ENCODE measurements around the gene POLE. TPM values are rescaled to one million over a fixed set of nuclear protein-coding genes. Genes with fewer than 3 reads are reported as not detected.

The POLE gene
- total and polyA plus RNA-seq, 2 experiments from 2014 or later: 19.3 to 46.1 TPM

- Histone ChIP-seq H3K4me1 (ENCODE audit: low read depth) (no peaks in the 10 kb centered on the region), H3K27ac (no peak overlapping the region), H3K9me3 (ENCODE audit: low read depth) (no peaks in the 10 kb centered on the region), H3K4me3 (no peak overlapping the region), H3K27me3 (peaks cover 16% of the 10 kb centered on the region), H3K36me3 (peaks cover 22% of the 10 kb centered on the region)
- no peak for DNase-seq (ENCODE audit: low read depth in 1 of 2, low spot score in 1 of 2)
- TF ChIP-seq, protein P1, sequence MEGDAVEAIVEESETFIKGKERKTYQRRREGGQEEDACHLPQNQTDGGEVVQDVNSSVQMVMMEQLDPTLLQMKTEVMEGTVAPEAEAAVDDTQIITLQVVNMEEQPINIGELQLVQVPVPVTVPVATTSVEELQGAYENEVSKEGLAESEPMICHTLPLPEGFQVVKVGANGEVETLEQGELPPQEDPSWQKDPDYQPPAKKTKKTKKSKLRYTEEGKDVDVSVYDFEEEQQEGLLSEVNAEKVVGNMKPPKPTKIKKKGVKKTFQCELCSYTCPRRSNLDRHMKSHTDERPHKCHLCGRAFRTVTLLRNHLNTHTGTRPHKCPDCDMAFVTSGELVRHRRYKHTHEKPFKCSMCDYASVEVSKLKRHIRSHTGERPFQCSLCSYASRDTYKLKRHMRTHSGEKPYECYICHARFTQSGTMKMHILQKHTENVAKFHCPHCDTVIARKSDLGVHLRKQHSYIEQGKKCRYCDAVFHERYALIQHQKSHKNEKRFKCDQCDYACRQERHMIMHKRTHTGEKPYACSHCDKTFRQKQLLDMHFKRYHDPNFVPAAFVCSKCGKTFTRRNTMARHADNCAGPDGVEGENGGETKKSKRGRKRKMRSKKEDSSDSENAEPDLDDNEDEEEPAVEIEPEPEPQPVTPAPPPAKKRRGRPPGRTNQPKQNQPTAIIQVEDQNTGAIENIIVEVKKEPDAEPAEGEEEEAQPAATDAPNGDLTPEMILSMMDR (IDR thresholded peaks at IDR 0.05; ENCODE audit: low read depth, low read length): no peak
Observed at GRCh38 chr12:132577191-132577920, 109.8 kb downstream of the POLE start.

DNA sequence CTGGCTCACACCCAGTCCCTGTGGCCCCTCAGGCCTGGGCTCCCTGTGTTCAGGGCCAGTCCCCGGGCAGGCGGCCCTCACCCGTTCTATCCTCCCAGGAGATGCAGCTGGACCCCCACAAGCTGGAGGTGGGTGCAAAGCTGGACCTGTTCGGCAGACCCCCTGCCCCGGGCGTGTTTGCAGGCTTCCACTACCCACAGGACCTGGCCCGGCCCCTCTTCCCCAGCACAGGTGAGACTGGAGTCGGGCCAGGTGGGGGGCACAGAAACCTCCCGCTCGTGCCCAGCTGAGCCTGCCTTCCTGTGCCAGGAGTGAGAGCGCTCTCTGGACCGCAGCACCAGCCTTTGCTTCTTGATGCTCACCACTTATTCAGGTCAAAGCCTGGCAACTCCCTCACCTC is 110.4 kb downstream of the POLE start:
- H3K4me1 ChIP-seq (ENCODE audit: low read depth): no peaks in the 10 kb centered on the region
- TF ChIP-seq, protein P1 (IDR thresholded peaks at IDR 0.05; ENCODE audit: low read depth, low read length): no peak
- H3K9me3 ChIP-seq (ENCODE audit: low read depth): no peaks in the 10 kb centered on the region
- DNase-seq (ENCODE audit: low read depth in 1 of 2, low spot score in 1 of 2): no peak
- peaks cover 22% of the 10 kb centered on the region for H3K36me3 ChIP-seq
- H3K27me3 ChIP-seq: peaks cover 9% of the 10 kb centered on the region
- no peak overlapping the region for H3K27ac ChIP-seq
- H3K4me3 ChIP-seq: no peak overlapping the region

GRCh38 chr12:132575661-132576060 is 111.5 kb downstream of the POLE start:
- TF ChIP-seq, protein P1 (IDR thresholded peaks at IDR 0.05; ENCODE audit: low read depth, low read length): no peak
- no peak overlapping the region for H3K27ac ChIP-seq
- H3K9me3 ChIP-seq (ENCODE audit: low read depth): no peaks in the 10 kb centered on the region
- DNase-seq (ENCODE audit: low read depth in 1 of 2, low spot score in 1 of 2): no peak
- no peaks in the 10 kb centered on the region for H3K4me1 ChIP-seq (ENCODE audit: low read depth)
- no peaks in the 10 kb centered on the region for H3K27me3 ChIP-seq
- peaks cover 25% of the 10 kb centered on the region for H3K36me3 ChIP-seq
- no peak overlapping the region for H3K4me3 ChIP-seq

DNA sequence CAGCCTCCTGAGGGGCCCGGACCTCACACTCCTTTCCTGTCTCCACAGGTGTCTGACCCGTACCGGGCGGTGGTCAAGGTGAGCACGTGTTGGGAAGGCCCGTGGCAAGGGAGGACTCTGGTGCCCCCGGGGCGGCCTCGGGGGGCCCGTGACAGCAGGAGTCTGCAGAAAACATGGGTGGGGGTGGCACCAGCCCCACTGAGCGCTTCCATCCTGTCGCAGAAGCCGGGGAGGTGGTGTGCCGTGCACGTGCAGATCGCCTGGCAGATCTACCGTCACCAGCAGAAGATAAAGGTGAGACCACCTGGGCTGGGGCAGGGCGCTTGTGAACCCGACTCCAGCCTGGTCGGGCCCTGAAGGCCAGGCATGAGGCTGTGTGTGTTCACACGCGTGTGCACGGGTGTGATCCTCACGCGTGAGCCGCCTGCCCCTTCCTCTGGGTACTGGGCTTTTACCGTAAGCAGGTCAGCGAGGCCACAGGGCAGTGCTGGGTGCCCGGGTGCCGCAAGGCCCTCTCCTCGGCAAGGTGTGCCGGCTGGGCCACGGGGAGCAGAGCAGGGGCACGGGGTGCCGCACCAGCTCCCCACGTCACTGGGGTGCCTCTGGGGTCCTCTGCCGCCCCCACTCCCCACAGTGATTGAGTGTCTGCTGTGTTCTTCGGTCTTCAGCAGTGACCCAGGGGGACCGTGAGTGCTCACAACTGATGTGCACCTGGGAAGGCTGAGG is 112.7 kb downstream of the POLE start:
- H3K27ac ChIP-seq: no peak overlapping the region
- no peaks in the 10 kb centered on the region for H3K27me3 ChIP-seq
- DNase-seq (ENCODE audit: low read depth in 1 of 2, low spot score in 1 of 2): no peak
- TF ChIP-seq, protein P1 (IDR thresholded peaks at IDR 0.05; ENCODE audit: low read depth, low read length): no peak
- no peak overlapping the region for H3K4me3 ChIP-seq
- H3K36me3 ChIP-seq: peaks cover 25% of the 10 kb centered on the region
- no peaks in the 10 kb centered on the region for H3K9me3 ChIP-seq (ENCODE audit: low read depth)
- no peaks in the 10 kb centered on the region for H3K4me1 ChIP-seq (ENCODE audit: low read depth)

Other genes starting within 250 kb of the POLE start
- 19.9 and 37.3 TPM in 2 replicates for gene FBRSL1, start 197.2 kb downstream of the POLE start, total RNA-seq
- 45.0 and 52.9 TPM in 2 replicates for gene FBRSL1, start 197.2 kb downstream of the POLE start, polyA plus RNA-seq
- not detected in 2 replicates for gene LRCOL1, start 76.8 kb downstream of the POLE start, total RNA-seq
- gene LRCOL1, start 76.8 kb downstream of the POLE start, polyA plus RNA-seq: not detected in 2 replicates
- gene P2RX2, start 68.6 kb downstream of the POLE start, total RNA-seq: not detected in 2 replicates
- gene P2RX2, start 68.6 kb downstream of the POLE start, polyA plus RNA-seq: not detected in 2 replicates
- 41.6 and 87.8 TPM in 2 replicates for gene PXMP2, start 245 bp upstream of the POLE start, total RNA-seq
- 70.1 and 111 TPM in 2 replicates for gene PXMP2, start 245 bp upstream of the POLE start, polyA plus RNA-seq
- gene PGAM5, start 23.5 kb upstream of the POLE start, total RNA-seq: 23.8 and 42.0 TPM in 2 replicates
- gene PGAM5, start 23.5 kb upstream of the POLE start, polyA plus RNA-seq: 18.4 and 28.5 TPM in 2 replicates
- gene ANKLE2, start 74.5 kb upstream of the POLE start, total RNA-seq: 37.2 and 37.9 TPM in 2 replicates
- 27.8 and 37.1 TPM in 2 replicates for gene ANKLE2, start 74.5 kb upstream of the POLE start, polyA plus RNA-seq
- 40.4 and 50.8 TPM in 2 replicates for gene GOLGA3, start 141.5 kb upstream of the POLE start, total RNA-seq
- gene GOLGA3, start 141.5 kb upstream of the POLE start, polyA plus RNA-seq: 12.2 and 15.3 TPM in 2 replicates
- 30.6 and 36.3 TPM in 2 replicates for gene CHFR, start 200.3 kb upstream of the POLE start, total RNA-seq
- 29.4 and 30.0 TPM in 2 replicates for gene CHFR, start 200.3 kb upstream of the POLE start, polyA plus RNA-seq

Measured in cardiac muscle cell (in vitro differentiated cells and primary cell).